GM19238 (cell line): ENCODE data around the gene NDEL1.

Experiments used
- DNase-seq: peaks from one replicate; pipeline ENCODE4 v3.0.0; 2011; ENCODE audit warnings: low spot score; ENCODE audit not compliant: insufficient read length

The NDEL1 gene

GRCh38 chr17:8502126-8502525, 66.4 kb downstream of the NDEL1 start:
- DNase-seq: no peak

DNA sequence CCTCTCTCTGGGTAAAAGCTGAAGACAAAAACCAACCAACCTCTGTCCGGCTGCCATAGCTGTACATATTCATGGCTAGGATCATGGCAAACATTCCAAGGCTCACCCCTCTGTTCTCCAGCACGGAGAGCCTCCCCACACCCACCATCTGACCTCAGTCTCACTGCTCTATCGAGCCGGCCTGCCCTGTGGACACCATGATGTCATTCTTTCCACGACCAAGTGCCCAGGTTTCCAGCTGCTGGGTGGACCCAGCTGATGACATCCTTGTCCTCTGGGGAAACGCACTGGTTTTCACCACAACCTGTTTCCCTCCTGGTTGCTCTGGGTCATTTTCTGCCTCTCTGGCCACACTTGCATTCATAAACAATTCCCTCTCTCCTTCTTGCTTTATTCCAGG, 67.7 kb downstream of the NDEL1 start:
- DNase-seq: no peak

DNA sequence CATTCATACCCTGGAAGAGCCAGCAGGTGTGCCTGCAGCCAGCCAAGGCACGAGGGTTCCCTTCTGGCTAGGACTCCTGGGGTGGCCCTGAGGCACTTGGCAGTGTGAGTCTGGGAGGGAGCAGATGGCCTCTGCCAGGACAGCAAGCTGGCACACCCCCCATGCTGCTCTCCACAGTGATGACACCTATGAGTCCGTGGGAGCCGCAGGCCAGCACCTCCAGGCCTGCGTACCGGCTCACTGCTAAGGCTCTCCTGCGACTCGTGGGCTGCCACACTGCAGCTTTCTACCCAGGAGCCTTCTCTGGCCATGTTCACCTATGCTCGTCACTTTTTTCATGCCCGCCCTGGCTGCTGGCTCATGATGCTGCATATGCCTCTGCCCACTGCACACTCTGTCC, 68.1 kb downstream of the NDEL1 start:
- DNase-seq: no peak

- no peak for DNase-seq
These were observed 69.0 kb downstream of the NDEL1 start for GRCh38 chr17:8504460-8505207.

GRCh38 chr17:8506145-8506544, 70.5 kb downstream of the NDEL1 start:
- no peak for DNase-seq

- DNase-seq: no peak
These were observed 79.1 kb downstream of the NDEL1 start for GRCh38 chr17:8514801-8515200.
